ENCODE data around the gene EGFL7.
"Not testable (repeated sequence)": the region's sequence is repeated elsewhere in the genome, so short reads cannot be mapped to it uniquely, and the experiment has no call there.

EGFL7 gene

DNA sequence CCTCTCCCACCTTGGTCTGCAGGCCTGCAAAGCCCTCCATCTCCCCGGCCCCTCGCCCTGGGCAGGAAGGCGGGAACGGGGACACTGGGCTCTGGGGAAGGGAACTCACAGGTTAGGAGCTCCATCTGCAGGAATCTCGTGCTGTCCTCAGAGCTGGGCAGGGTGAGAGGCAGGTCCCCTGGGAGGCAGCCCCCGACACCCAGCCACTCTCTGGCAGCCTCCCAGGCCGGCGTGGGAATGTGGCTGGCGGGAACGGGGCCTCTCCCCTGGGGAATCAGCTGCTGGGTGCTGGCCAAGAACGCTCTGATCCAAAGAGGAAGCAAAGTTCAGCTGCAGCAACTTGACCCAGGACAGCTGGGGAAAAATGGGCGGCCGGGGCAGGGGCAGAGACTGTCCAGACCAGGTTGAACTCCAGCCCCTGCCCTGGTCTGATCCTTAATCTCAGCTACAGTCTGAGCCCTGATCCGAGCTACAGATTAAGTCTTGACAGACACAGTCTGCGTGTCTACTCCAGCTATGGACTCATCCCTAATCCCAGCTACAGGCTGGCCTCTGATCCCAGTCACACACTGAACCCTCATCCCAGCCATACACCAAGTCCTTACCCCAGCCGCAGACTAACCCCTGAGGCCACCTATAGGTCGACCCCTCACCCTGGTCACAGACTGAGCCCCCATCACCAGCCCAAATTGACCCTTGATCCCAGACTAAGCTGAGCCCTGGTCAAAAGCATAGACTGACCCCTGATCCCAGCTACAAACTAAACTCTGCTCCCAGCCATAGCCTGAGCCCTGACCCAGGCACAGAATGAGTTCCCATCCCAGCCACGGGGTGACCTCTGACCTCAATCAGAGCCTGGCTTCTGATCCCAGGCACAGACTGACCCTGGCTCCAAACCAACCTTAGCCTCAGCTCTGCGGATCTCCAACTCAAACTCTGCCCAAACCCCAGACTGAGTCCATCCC lies 37.3 kb upstream of the EGFL7 start:
- no peak for DNase-seq

DNA sequence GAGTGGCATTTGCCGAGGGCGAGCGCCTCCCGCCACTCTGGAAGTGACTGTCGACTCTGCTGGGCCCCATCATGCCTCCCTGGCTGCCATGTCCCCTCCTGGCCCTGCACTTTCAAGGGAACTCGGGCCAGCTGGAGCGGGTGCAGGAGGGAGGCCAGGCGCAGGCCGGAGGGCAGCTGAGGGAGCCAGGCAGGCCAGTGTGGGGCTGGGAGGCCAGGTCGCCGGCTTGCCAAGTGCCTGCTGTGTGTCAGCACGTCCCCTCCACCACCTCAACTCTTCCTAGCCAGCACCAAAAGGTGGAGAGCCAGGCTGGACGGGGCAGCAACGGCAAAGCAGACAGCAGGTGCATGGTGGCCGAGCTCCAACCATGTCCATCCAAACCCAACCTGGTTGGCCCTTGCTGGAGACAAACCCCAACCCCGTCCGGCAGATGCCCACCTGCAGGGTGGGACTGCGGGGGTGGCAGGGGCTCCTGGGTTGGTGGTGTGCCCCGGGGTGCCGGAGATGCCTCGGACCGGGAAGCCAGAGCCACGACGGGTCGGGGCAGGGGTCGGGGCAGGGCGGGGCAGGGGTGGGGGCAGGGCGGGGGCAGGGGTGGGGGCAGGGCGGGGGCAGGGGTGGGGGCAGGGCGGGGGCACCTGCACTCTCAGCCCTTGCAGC lies 36.5 kb upstream of the EGFL7 start:
- DNase-seq = no peak

DNA sequence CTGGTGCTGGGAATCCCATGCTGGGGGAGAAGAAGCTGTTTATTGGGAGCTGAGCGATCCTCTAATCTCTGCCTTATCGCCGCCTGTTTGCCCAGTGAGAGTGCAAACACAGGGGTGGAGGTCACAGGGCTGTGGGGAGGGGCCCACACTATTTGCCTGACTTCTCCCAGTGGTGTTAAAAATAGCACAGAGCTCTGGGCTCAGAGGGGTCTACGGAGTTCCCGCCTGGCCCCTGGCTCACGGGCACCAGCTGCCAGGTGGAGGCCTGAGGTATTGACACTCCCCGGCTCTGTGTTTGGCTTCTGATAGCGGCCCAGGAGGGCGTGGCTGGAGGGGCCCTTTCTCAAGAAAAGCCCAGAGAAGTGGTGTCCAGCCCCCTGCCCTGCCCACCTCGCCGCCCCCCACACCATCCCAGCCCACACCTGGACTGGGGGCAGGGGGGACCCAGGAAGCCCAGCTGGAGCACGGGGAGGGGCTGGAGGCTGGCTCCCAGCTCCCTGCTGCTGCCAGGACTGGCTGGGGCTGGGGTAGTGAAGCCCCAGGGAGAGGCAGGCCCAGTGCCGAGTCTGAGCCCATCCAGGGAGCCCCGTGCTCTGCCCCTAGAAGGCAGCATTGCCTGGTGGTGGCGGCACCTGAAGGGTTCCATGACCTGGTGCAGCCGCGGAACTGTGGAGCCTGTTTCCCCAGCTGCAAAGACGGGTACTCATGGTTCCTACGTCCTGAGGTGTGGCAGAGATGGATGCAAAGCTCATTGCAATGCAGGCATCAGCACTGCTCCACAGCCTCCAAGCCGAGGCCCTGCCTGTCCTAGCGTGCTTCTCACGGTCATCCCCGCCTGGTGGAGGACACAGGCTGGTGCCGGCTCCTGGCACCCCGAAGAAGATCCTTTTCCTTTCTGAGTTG lies 35.7 kb upstream of the EGFL7 start:
- no peak for DNase-seq

DNA sequence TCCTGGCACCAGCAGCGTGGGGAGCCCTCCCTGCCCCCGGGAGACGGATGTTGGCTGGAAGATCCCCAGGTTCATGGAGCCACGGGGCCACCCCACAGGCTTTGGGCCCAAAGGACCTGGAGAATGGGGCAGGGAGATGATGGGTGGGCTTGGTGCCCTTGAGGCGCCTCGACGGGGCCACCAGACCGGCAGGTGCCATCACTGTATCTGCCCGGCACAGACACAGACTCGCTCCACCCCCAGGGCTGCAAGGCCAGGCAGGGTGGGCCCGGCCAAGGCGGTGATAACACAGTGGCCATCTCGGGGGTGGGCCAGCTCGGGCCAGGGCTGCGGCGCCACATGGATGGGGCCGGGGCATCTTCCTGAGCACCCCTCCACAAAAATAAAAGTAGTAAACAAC lies 35.0 kb upstream of the EGFL7 start:
- no peak for DNase-seq

DNA sequence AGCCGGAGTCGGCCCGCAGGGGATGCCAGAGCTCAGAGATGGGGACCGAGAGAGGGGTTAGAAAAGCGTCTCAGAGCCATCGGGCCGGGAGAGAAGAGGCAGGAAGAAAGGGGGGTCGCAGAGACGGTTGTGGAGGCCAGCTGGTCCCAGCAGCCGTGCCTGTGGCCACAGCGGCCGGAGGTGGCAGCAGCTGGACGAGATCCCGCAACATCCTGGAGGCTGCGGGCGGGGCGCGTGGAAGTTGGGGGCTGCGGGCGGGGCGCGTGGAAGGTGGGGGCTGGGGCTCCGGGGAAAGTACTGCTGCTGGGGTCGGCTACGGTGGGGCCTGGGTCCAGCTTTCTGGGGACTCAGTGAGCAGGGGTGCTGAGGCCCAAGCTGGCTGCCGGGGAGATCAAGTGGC lies 34.4 kb upstream of the EGFL7 start:
- DNase-seq = no peak

DNA sequence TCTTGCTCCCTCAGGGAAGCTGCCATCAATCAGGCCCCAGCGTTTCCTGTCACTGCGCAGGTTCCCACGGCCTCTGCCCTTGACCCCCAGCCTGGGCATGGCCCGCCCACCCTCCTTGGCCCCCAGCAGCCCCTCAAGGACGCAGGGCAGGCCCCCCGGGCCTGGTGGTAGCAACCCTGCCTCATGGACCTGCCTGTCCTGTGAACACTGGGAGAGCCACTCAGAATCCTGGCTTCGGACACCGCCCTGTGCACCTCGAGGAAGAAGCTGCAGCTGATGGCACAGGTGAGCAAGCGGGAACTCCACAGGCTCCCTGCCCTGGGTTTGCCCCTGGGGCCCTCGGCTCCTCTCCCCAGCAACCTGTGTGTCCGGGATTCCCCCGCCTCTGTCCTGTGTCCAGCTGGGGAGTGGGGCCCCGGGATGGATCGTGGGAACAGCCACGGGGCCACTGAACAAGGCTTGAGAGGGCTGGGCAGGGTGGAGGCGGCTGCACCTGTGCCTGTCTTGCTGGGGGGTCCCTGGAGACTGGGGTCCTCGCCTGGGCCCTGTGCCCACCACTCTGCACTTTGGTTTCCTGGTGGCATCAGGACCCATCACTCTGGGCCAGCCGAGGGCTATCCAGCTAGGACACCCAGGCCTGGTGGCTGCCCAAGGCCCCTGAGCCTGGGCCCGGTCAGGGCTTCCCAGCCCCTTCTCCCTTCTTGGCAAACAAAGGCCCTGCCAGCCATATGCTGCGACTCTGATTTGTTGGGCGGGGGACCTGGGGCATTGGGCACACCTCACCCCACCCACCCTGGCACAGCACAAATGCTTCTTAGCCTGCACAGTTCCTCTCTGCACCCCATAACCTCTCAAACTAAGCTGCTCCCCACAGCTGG lies 33.5 kb upstream of the EGFL7 start:
- DNase-seq = no peak

DNA sequence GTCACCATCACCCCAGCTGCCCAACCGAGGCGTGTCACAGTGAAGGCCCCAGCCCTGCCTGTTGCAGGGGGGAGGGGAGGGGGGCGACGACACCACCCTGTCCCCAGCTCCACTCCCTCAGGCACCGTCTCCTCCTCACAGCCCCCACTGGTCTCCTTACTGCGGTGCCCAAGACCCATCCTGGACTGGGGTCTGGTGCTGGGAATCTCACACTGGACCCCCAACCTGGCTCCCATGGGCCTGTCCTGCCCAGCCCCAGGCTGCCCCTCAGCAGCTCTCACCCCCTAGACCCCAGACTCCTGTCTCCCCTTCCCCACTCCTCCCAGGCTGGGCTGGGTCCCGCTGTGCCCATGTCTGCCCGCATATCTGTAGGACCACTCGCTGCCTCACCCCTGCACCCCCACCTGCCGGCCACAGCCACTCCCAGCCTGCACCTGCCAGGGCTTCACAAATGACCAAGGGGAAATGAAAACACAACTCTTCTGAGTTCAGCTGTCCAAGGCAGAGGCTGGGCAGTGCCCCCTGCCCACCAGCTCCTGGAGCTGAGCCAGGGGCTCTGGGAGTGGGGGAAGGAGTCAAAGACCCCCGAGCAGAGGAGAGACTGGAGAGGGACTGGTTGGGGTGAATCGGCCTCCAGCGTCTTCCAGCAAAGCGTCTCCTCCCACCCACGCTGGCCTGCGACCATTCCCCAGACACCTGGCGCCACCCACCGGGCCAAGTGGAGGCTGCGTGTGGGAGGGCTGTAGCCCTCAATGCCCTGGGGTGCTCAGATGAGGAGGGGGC lies 32.6 kb upstream of the EGFL7 start:
- DNase-seq = peak; percentile 47

DNA sequence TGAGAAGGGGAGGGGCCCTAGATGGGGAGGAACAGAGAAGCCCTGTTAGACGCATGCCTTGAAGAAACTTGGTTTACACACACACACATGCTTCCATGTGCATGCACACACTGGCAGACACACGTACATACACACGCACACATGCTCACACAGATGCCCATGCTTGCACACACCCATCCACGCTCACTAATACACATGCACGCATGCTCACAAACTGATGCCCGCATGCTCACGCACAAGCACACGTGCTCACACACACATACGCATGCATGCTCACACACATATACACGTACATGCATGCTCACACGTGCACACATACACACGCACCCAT lies 32.1 kb upstream of the EGFL7 start:
- no peak for DNase-seq

DNA sequence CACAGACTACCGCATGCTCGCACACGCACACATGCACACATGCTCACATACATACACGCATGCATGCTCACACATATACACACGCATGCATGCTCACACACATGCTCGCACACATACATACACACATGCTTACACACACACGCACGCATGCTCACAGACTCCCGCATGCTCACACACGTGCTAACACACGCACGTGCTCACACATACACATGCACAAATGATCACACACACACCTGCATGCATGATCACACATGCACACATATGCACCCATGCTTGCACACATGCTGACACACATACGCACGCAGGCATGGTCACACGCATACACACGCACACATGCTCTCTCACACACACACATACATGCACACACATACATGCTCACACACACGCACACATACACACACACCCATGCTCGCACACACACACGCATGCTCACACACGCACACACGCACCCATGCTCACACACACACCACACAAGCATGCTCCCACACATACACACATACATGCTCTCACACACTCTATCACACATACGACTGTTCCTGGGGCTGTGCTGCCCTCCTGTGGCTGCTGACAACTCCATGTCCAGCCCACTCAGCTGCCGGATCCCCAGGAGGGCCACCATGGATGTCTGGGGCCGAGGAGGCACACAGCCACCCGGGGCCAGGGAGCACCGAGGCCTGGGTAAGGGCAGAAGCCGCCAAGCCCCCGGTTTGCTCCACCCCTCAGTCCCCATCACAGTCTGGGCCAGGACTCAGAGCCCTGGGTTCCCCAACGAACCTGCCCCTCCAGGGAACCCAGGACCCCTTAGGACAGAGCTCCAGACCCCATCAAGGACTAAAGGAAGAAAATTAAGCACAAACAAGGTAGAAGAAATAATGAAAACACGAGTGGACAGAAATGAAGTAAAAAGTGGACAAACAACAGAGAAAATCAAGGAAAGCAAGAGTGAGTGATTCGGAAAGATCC lies 31.4 kb upstream of the EGFL7 start:
- DNase-seq = peak; percentile 77

DNA sequence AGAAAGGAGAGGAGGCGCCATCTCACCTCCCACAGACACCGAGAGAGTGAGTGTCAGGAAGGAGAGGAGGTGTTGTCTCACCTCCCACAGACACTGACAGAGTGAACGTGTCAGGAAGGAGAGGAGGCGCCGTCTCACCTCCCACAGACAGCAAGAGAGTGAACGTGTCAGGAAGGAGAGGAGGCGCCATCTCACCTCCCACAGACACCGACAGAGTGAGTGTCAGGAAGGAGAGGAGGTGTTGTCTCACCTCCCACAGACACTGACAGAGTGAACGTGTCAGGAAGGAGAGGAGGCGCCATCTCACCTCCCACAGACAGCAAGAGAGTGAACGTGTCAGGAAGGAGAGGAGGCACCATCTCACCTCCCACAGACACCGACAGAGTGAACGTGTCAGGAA lies 30.6 kb upstream of the EGFL7 start:
- peak; percentile 33 for DNase-seq

DNA sequence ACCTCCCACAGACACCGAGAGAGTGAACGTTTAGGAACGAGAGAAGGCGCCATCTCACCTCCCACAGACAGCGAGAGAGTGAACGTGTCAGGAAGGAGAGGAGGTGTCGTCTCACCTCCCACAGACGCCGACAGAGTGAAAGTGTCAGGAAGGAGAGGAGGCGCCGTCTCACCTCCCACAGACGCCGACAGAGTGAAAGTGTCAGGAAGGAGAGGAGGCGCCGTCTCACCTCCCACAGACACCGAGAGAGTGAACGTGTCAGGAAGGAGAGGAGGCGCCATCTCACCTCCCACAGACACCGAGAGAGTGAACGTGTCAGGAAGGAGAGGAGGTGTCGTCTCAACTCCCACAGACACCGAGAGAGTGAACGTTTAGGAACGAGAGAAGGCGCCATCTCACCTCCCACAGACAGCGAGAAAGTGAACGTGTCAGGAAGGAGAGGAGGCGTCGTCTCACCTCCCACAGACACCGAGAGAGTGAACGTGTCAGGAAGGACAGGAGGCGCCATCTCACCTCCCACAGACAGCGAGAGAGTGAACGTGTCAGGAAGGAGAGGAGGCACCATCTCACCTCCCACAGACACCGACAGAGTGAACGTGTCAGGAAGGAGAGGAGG lies 30.1 kb upstream of the EGFL7 start:
- DNase-seq = not testable (repeated sequence)

DNA sequence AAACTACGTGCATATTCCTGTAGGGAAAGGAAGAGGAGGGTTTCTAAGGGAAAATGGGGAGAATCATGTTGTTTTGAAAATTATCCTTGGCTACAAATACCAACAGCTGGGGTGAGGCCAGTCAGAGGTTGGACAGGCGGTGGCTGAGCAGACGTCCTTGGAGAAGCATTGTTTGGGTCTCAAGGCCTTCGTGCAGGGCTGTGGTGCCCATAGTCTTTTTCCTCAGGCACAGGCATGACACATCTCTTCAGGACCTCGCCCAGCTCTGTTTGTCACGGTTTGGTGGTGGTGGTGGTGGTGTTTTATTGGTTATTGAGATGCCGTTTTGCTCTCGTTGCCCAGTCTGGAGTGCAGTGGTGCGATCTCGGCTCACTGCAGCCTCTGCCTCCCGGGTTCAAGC lies 27.8 kb upstream of the EGFL7 start:
- no peak for DNase-seq

DNA sequence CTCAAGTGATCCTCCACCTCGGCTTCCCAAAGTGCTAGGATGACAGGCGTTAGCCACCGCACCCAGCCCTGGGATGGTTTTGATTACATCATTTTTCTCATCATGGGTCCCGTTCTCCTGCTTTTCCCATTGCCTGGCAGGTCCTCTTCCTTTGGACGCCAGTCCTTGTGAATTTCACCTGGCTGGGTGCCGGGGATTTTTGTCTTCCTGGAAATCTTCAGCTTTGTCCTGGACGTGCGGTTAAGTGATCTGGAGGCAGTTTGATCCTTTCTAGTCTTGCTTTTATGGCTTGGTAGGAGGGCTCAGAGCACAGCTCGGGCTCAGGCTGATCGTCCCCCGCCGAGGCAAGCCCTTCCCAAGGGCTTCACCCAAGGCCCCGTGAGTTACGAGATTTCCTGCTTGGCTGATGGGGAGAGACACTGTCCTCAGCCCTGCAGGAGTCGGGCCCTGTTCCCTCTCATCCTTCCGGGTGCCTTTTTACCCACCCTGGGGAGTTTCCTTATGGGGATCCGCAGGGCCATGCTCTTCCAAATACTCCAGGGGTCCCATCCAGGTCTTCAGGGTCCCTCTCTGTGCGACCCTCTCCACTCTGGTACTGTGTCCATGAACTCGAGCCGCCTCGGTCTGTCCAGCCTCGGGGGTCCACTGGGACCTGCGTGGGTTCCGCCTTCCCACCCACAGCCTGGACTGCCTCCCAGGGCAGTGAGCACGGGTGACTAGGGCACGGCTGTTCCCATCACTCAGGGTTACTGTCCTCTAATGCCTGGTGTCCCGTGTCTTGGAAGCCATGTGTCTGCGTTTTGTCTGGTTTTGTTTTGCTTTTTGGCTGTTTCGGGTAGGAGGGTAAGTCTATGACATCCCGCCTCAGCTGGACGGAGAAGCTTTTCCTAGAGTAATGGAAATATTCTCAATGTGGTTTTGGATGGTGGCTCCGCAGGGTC lies 22.3 kb upstream of the EGFL7 start:
- no peak for DNase-seq

DNA sequence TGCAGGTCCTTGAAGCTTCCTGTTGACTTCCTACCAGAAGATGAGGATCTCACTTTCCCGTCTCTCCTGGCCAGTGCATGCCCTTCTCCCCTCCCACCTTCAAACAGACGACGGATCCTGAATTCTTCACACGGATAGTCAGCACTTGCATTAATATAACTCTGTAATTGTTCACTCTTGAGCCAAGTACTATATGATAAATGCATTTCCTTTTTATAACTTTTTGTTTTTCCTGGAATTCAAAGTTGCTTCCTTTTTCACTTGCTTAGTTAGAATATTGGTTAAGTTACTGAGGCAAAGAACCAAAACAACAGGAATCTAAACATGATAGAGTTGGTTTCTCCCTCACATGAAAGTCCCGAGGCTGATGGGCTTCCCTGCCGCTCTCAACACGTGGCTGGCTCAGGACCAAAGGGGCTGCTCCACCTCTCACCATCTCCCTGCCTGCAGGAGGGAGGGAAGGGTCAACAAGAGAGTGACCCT lies 20.2 kb upstream of the EGFL7 start:
- DNase-seq = no peak

DNA sequence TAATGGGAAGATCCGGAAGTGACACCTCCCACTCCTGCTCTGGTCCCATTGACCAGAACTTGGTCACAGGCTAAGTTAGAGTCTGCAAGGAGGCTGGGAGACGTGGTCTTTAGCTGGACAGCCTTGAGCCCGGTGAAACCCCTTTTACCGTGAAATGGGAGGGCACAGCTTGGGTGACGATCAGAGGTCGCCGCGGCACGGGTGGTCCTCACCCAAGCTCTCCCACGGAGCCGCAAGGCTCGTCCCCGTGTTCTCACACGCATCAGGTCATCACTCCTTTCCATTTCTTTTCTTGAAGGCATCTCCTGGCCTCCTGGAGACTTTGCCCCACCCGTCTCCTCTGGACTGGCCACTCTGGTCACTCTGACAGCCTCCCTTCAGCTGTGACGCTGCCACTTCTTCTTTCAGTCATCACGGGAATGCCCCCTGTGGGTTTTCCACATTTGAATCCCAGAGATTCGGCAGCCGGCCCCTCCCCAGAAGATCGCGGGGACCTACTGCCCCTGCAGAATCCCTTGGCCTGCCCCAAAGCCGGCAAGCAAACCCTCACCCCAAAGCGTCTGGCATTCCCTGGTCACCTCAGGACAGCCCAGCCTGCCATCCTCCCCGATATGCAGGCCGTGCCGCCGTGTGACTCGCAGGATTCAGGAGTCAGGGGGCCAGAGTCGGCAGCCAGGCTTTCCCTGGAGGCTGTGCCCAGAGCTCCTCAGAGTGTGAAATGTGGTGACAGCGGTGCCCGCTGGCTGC lies 18.9 kb upstream of the EGFL7 start:
- no peak for DNase-seq

DNA sequence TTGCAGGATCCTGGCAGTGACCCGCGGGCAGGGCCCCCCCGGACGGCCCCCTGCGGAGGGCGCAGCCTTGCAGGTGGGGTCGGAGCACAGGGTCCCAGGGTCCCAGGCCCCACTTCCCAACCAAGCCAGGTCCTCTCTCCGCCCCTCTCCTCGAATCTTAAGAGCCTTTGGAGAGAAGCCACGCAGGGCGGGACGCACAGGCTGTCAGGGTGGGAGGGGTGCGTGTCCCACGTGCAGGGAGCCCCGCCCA lies 18.4 kb upstream of the EGFL7 start:
- no peak for DNase-seq

DNA sequence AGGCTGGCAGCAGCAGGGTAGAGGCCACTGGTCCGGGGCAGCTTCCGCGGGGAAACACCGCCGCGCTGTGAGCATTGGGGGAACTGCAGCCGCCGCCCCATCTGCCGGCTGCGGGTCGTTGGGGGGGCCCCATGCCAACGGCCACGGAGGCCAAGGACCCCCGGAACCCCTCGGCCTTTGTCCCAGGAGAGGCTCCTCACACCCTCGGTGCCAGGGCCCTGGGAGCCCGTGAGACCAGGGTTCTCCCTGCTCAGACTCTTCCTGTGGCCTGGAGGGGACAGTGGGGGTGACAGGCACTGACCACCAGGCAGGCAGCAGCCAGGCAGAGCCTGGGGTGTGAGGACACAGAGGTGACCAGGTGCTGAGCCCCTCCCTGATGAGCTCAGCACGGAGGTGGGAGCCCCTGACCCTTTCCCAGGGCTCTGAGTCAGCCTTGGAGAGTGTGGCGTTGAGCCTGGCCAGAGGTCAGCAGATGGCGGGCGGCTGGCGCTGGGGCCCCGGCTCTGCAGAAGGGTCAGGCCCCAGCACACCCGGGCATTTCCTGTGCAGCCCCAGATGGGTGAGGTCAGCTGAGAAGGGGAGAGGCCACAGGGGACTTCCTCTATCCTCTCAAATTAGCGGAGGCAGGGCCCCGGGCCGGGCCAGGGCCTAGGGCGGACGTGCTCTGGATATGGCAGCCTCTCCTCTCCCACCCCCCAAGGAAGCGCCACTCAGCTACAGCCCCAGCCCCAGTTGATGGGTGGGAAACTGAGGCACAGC lies 17.9 kb upstream of the EGFL7 start:
- DNase-seq = peak; percentile 57

Measured in CD4-positive, alpha-beta T cell treated with Interleukin-4 for 4 hours (primary cell).